IMR-90 (cell line): ENCODE data around the gene ARNT2. TPM values are rescaled to one million over a fixed set of nuclear protein-coding genes. Genes with fewer than 3 reads are reported as not detected.
A peak's percentile ranks its signal among the peaks of the same experiment; 100 is the strongest.

Experiments used
- ATAC-seq: fragments of 200-7000 bp; cut with Tn5 transposase; 2 replicates; pipeline ENCODE4 v1.9.1; 2020; ENCODE audit warnings: low read depth, mild to moderate bottlenecking, moderate library complexity
- BruUV-seq: library from RNA; stranded (reverse); fragments of 400-500 nt; replicated peaks from 2 replicates; lab custom pipeline; 2021; lab: Mats Ljungman, UMichigan
- CTCF ChIA-PET: fragments of 300-600 bp; formaldehyde crosslinking; extraction: SDS; loops from one replicate; lab custom pipeline; 2021; ENCODE audit warnings: antibody characterized with exemption; lab: Yijun Ruan, JAX
- POLR2A ChIA-PET: fragments of 300-600 bp; sonication (Branson Sonifier 250); formaldehyde crosslinking; loops from one replicate; lab custom pipeline; 2022; ENCODE audit warnings: antibody characterized with exemption; ENCODE audit not compliant: unreplicated experiment; lab: Charles Lee
- DNase-seq: peaks from one replicate; pipeline ENCODE4 v3.0.0; 2013
- H2AFZ ChIP-seq: replicated peaks from 2 replicates; pipeline ENCODE3; 2013; ENCODE audit warnings: low read length, mild to moderate bottlenecking; ENCODE audit not compliant: poor library complexity
- H2AK5ac ChIP-seq: 2 replicates; pipeline ENCODE4 v1.6.1; 2013; ENCODE audit warnings: low read depth, low read length, inconsistent platforms
- H2AK9ac ChIP-seq: replicated peaks from 2 replicates; pipeline ENCODE3; 2013; ENCODE audit warnings: mild to moderate bottlenecking, low read depth, low read length, moderate library complexity; ENCODE audit not compliant: poor library complexity
- H2BK120ac ChIP-seq: 2 replicates; pipeline ENCODE4 v1.6.1; 2013; ENCODE audit warnings: low read depth, low read length, inconsistent platforms
- H2BK15ac ChIP-seq: 3 replicates; pipeline ENCODE4 v1.6.1; 2013; ENCODE audit warnings: low read depth, low read length, inconsistent platforms
- H2BK20ac ChIP-seq: 2 replicates; pipeline ENCODE4 v1.6.1; 2013; ENCODE audit warnings: low read depth, mild to moderate bottlenecking, inconsistent platforms, low read length, moderate library complexity
- H2BK5ac ChIP-seq: 2 replicates; pipeline ENCODE4 v1.6.1; 2013; ENCODE audit warnings: mild to moderate bottlenecking, low read depth, low read length, inconsistent platforms; ENCODE audit not compliant: poor library complexity, severe bottlenecking
- H3K14ac ChIP-seq: replicated peaks from 2 replicates; pipeline ENCODE4 v1.6.1; 2013; ENCODE audit warnings: low read depth, low read length, inconsistent platforms
- H3K18ac ChIP-seq: 2 replicates; pipeline ENCODE4 v1.6.1; 2013; ENCODE audit warnings: low read depth, low read length, control low read depth
- H3K23ac ChIP-seq: 2 replicates; pipeline ENCODE4 v1.6.1; 2013; ENCODE audit warnings: low read depth, low read length, inconsistent platforms
- H3K27ac ChIP-seq: 2 replicates; pipeline ENCODE4 v1.5.1; 2013; ENCODE audit warnings: mild to moderate bottlenecking, control low read depth, low read length; ENCODE audit not compliant: insufficient read depth
- H3K27me3 ChIP-seq: 2 replicates; pipeline ENCODE4 v1.6.1; 2013; ENCODE audit warnings: low read length; ENCODE audit not compliant: control insufficient read depth, insufficient read depth
- H3K36me3 ChIP-seq: 2 replicates; pipeline ENCODE4 v1.6.1; 2013; ENCODE audit warnings: low read length, mixed read lengths; ENCODE audit not compliant: control insufficient read depth, insufficient read depth
- H3K4ac ChIP-seq: 2 replicates; pipeline ENCODE4 v1.6.1; 2013; ENCODE audit warnings: low read depth, low read length, inconsistent platforms
- H3K4me1 ChIP-seq: 2 replicates; pipeline ENCODE4 v1.6.1; 2013; ENCODE audit warnings: low read length, mixed read lengths; ENCODE audit not compliant: control insufficient read depth, insufficient read depth
- H3K4me2 ChIP-seq: 2 replicates; pipeline ENCODE4 v1.6.1; 2013; ENCODE audit warnings: low read depth, mild to moderate bottlenecking, control low read depth, low read length, moderate library complexity
- H3K4me3 ChIP-seq: 2 replicates; pipeline ENCODE4 v1.5.1; 2013; ENCODE audit warnings: low read depth, mild to moderate bottlenecking, control low read depth, low read length, moderate library complexity; ENCODE audit not compliant: insufficient read depth
- H3K56ac ChIP-seq: 2 replicates; pipeline ENCODE4 v1.6.1; 2013; ENCODE audit warnings: low read length, inconsistent platforms; ENCODE audit not compliant: insufficient read depth; ENCODE audit errors: extremely low read depth
- H3K79me1 ChIP-seq, 2 experiments: 2 replicates each; pipeline ENCODE4 v1.6.1; 2013; ENCODE audit warnings: low read length in 2 of 2, inconsistent platforms in 1 of 2, low read depth in 1 of 2
- H3K9ac ChIP-seq: 2 replicates; pipeline ENCODE4 v1.6.1; 2013; ENCODE audit warnings: low read depth, low read length, control low read depth
- H3K9me1 ChIP-seq: 2 replicates; pipeline ENCODE4 v1.6.1; 2013; ENCODE audit warnings: low read length, inconsistent platforms; ENCODE audit not compliant: insufficient read depth
- H3K9me3 ChIP-seq: 2 replicates; pipeline ENCODE4 v1.6.1; 2013; ENCODE audit warnings: low read length; ENCODE audit not compliant: control insufficient read depth, insufficient read depth
- H4K20me1 ChIP-seq: 2 replicates; pipeline ENCODE4 v1.6.1; 2013; ENCODE audit warnings: low read length, inconsistent platforms; ENCODE audit not compliant: insufficient read depth
- H4K5ac ChIP-seq: 2 replicates; pipeline ENCODE4 v1.6.1; 2013; ENCODE audit warnings: mild to moderate bottlenecking, low read depth, low read length, control low read depth
- H4K8ac ChIP-seq, 2 experiments: 2 replicates each; pipeline ENCODE4 v1.6.1; 2013; ENCODE audit warnings: low read depth in 2 of 2, low read length in 2 of 2, control low read depth in 1 of 2, inconsistent platforms in 1 of 2
- H4K91ac ChIP-seq: 2 replicates; pipeline ENCODE4 v1.6.1; 2013; ENCODE audit warnings: low read depth, low read length, inconsistent platforms; ENCODE audit not compliant: insufficient read depth
- MAZ ChIP-seq: IDR thresholded peaks from 2 replicates; pipeline ENCODE4 v1.6.1; 2012; ENCODE audit warnings: low read depth, mild to moderate bottlenecking, low read length, improper control_type of control experiment, moderate library complexity, borderline replicate concordance
- MXI1 ChIP-seq: IDR thresholded peaks from 2 replicates; pipeline ENCODE4 v1.6.1; 2012; ENCODE audit warnings: low read depth, mild to moderate bottlenecking, low read length, moderate library complexity, borderline replicate concordance
- POLR2A ChIP-seq: IDR thresholded peaks from 2 replicates; pipeline ENCODE4 v1.6.1; 2012; ENCODE audit warnings: mild to moderate bottlenecking, low read depth, low read length
- RFX5 ChIP-seq: IDR thresholded peaks from 2 replicates; pipeline ENCODE4 v1.8.0; 2012; ENCODE audit warnings: low read depth, mild to moderate bottlenecking, low read length, moderate library complexity
- SMC3 ChIP-seq: fragments of 150-350 bp; IDR thresholded peaks from 2 replicates; pipeline ENCODE4 v1.6.1; 2016; ENCODE audit warnings: low read depth, mild to moderate bottlenecking, antibody characterized with exemption, low read length, moderate library complexity
- WGBS, 2 experiments: methylation state at CpG; one replicate each; pipeline versions ENCODE4 v1.1.5 to v1.1.7; 2013; ENCODE audit warnings: missing lambda C conversion rate in 2 of 2; ENCODE audit not compliant: insufficient read length in 1 of 2; ENCODE audit errors: extremely low coverage in 2 of 2; 5-methylcytosine and 5-hydroxymethylcytosine counted together
- dilution Hi-C: fragments of 300-500 bp; cut with HindIII; formaldehyde crosslinking; loops from one replicate; pipeline ENCODE4 v1.14.3; 2018; ENCODE audit warnings: low sequenced_read_pairs; ENCODE audit not compliant: unreplicated experiment
- in situ Hi-C: fragments of 300-500 bp; cut with MboI; formaldehyde crosslinking; loops from 3 replicates; pipeline ENCODE4 v1.14.3; 2019; ENCODE audit warnings: low sequenced_read_pairs, inconsistent platforms, mixed read lengths
- intact Hi-C: fragments of 100-400 bp; cut with micrococcal nuclease; formaldehyde crosslinking; loops from 2 replicates; pipeline ENCODE4 v1.10.0; 2022
- polyA plus RNA-seq, 3 experiments: library from polyadenylated mRNA; depleted of rRNA; stranded (reverse); fragments of >200 nt; gene quantifications; 2 replicates each; pipeline ENCODE4 v1.2.3, GENCODE V29; 2012; ENCODE audit warnings: low replicate concordance in 1 of 3
- total RNA-seq: library from RNA; depleted of rRNA; stranded (reverse); fragments of >200 nt; gene quantifications from 2 replicates; pipeline ENCODE4 v1.2.3, GENCODE V29; 2012
- TF ChIP-seq, protein P1 (sequence below): fragments of 150-350 bp; IDR thresholded peaks from 2 replicates; pipeline ENCODE4 v1.6.1; 2016; ENCODE audit warnings: low read depth, mild to moderate bottlenecking, low read length, moderate library complexity, borderline replicate concordance
- TF ChIP-seq, protein P2 (sequence below): fragments of 150-350 bp; IDR thresholded peaks from 2 replicates; pipeline ENCODE4 v1.6.1; 2017; ENCODE audit warnings: mild to moderate bottlenecking, antibody characterized with exemption, low read length, low read depth

ARNT2 gene
- total and polyA plus RNA-seq, 2 of the 4 experiments (the other 2 are of a cell fraction) = 18.2 to 19.0 TPM

DNA sequence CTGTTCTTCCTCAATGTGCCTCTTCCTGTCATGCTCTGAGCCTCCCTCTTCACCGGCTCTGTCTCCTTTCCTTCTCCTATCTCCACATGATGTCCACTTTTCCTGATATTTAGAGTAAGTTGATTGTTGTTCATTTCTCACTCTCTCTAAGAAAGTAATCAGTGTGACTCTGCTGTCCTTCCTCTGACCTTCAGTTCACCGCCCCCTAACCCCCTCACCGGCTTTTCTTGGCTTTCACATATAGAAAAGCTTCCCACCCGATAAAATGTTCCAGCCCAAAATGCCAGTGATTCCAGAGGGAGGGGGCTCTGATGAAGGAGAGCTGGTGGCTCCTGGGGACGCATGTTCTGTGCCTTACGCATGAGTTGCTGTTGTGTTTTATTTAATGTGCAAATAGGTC, 170.4 kb downstream of the ARNT2 start:
- intact Hi-C loops = no loop called here
- Histone ChIP-seq H4K91ac (no peak overlapping the region), H3K4me2 (no peak overlapping the region), H3K36me3 (peaks cover 46% of the 10 kb centered on the region), H2AFZ (no peak overlapping the region), H3K14ac (0 out of 2 replicates have a peak overlapping the region, but pooled peaks have one; percentile 18), H4K8ac (no peak overlapping the region), H4K5ac (no peak overlapping the region), H2BK15ac (no peak overlapping the region), H2BK20ac (no peak overlapping the region), H3K4me1 (peaks cover 5% of the 10 kb centered on the region), H3K56ac (no peak overlapping the region), H2BK120ac (no peak overlapping the region), H4K20me1 (no peaks in the 10 kb centered on the region), H3K18ac (no peak overlapping the region), H3K9ac (no peak overlapping the region), H3K23ac (no peak overlapping the region), H2AK9ac (no peak overlapping the region), H3K79me1 (no peaks in the 10 kb centered on the region; a peak in 1 of 4 replicates), H2AK5ac (no peak overlapping the region), H3K27ac (no peak overlapping the region), H3K9me3 (no peaks in the 10 kb centered on the region), H3K9me1 (peaks cover 19% of the 10 kb centered on the region), H3K4ac (peak overlapping the region; percentile 23; the same call in 1 of the 2 replicates), H3K27me3 (no peaks in the 10 kb centered on the region), H2BK5ac (no peak overlapping the region), H3K4me3 (no peak overlapping the region)
- CTCF ChIA-PET = interaction anchor here (1.4 kb wide), 1 partner anchor 202 kb away, joined by 4 read pairs; no protein-coding TSS in a partner anchor
- dilution Hi-C loops = no loop called here
- in situ Hi-C loops = no loop called here
- TF ChIP-seq MXI1 (no peak), SMC3 (no peak), POLR2A (no peak), RFX5 (no peak), MAZ (no peak)
- TF ChIP-seq, protein P1, sequence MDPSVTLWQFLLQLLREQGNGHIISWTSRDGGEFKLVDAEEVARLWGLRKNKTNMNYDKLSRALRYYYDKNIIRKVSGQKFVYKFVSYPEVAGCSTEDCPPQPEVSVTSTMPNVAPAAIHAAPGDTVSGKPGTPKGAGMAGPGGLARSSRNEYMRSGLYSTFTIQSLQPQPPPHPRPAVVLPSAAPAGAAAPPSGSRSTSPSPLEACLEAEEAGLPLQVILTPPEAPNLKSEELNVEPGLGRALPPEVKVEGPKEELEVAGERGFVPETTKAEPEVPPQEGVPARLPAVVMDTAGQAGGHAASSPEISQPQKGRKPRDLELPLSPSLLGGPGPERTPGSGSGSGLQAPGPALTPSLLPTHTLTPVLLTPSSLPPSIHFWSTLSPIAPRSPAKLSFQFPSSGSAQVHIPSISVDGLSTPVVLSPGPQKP = no peak
- TF ChIP-seq, protein P2, sequence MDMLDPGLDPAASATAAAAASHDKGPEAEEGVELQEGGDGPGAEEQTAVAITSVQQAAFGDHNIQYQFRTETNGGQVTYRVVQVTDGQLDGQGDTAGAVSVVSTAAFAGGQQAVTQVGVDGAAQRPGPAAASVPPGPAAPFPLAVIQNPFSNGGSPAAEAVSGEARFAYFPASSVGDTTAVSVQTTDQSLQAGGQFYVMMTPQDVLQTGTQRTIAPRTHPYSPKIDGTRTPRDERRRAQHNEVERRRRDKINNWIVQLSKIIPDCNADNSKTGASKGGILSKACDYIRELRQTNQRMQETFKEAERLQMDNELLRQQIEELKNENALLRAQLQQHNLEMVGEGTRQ = no peak
- POLR2A ChIA-PET = no interaction called here
- no peak for DNase-seq
- ATAC-seq = no peak
- no CpG with 5 or more reads among the region's 6 CpGs for WGBS, 2 experiments
- BruUV-seq = no TSS peak
